Left kidney (tissue), 2 donors: Measurements from ENCODE around the gene IL1A. TPM values are rescaled to one million over a fixed set of nuclear protein-coding genes. Genes with fewer than 3 reads are reported as not detected.
A peak's percentile ranks its signal among the peaks of the same experiment; 100 is the strongest.

Experiments
- DNase-seq: peaks from one replicate; pipeline ENCODE4 v3.0.0-alpha.2; 2013
- polyA plus RNA-seq: library from polyadenylated mRNA; unstranded; fragments of 120-200 nt; gene quantifications from one replicate; pipeline ENCODE4 v1.2.1, GENCODE V29; 2013; ENCODE audit not compliant: insufficient read length

IL1A gene
- polyA plus RNA-seq, 1 donor: 0.17 TPM

GRCh38 chr2:112764071-112765044 is 19.9 kb downstream of the IL1A start, which contains the start of gene CKAP2L:
Gene CKAP2L (minus strand): TSS chr2:112764609. CDS start chr2:112764598, 11 bp downstream.
- peak; percentile 97 for DNase-seq

DNA sequence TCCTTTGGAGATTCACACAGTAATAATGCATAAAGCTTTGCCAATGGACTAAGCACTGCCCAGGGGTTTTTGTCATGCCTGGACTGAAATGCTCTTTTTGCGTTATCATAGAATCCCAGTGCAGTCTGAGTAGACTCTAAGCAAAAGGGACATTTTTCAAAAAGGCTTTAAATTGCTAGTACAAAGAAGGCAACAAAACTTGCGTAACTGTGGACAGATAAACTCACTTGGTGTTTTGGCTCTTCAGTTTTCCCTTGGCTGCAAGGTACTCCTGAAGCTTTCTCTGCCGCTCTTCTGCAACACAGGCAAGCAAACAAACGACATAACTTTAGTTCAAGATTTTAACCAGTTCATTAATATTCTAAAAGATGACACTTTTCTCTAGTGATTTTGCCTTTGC is 22.0 kb downstream of the IL1A start:
- DNase-seq: no peak

GRCh38 chr2:112760149-112760548 is 24.1 kb downstream of the IL1A start:
- DNase-seq: no peak

DNA sequence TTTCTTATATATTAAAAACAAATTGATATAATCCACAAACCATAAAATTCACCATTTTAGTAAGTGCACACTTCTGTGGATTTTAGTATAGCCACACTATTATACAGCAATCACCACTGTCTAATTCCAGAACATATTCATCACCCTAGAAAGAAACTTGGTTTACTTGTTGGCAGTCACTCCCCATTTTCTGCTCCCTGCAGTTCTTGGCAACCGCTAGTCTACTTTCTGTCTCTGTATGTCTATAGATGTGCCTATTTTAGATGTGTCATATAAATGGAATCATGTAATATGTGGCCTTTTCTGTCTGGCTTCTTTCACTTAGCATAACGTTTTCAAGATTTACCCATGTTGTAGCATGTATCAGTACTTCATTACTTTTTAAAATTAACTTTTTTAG is 25.6 kb downstream of the IL1A start:
- DNase-seq: no peak

- DNase-seq: no peak
Measured at GRCh38 chr2:112757265-112757664, 27.0 kb downstream of the IL1A start.

DNA sequence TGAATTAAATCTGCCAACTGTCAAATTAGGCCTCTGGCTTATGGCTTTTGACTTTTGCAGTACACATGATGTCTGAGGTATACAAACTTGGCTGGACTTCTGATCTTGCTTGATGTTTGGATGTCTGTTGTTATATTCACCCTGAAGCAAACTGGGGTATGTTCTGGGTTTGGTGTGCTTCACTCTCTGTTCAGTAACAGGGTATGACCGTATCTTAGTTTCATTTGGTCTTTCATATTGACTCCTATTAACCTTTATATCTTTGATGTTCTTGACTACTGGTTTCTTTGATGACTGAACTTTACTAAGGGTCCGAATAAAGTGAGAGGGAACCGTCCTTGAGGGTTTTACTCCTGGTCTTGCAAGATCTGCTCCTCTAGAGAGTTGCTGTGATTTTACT is 28.1 kb downstream of the IL1A start:
- DNase-seq: no peak

DNA sequence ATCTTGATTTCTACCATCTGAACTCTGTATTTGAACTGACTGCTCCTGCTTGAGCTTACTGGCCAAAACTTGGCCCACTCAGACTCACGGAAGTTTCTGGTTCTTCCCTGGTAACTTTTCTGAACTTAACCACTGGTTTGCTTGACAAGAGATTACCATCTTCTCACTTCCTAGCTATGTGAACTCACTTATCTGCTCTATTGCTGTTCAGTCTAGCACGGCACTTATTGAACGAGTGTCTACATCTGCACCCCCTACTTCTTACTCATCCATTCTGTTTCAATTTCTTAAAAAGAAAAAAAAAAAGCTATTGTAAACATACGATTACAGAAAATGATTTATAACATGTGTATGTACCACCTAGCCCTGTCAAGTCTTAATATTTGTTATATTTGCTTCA is 28.8 kb downstream of the IL1A start:
- no peak for DNase-seq

DNA sequence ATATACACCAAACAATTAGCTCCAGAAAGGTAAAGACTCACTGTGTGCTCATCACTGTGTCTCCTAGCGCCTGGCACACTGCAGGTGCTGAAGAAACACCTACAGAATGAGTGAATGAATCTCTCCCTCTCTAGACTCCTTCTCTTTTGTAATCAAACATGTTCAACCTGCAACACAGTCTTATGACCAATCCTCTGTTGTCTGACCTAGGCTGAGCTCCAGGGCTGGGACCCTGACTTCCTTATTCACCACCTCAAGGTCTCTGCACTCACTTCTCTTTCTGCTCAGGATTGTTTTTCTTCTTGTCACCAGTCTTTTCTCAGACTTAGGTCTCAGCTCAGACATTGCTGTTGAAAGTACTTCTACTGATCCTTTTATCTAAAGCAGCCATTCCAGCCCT is 29.7 kb downstream of the IL1A start:
- no peak for DNase-seq

GRCh38 chr2:112752667-112753066 is 31.6 kb downstream of the IL1A start:
- no peak for DNase-seq

DNA sequence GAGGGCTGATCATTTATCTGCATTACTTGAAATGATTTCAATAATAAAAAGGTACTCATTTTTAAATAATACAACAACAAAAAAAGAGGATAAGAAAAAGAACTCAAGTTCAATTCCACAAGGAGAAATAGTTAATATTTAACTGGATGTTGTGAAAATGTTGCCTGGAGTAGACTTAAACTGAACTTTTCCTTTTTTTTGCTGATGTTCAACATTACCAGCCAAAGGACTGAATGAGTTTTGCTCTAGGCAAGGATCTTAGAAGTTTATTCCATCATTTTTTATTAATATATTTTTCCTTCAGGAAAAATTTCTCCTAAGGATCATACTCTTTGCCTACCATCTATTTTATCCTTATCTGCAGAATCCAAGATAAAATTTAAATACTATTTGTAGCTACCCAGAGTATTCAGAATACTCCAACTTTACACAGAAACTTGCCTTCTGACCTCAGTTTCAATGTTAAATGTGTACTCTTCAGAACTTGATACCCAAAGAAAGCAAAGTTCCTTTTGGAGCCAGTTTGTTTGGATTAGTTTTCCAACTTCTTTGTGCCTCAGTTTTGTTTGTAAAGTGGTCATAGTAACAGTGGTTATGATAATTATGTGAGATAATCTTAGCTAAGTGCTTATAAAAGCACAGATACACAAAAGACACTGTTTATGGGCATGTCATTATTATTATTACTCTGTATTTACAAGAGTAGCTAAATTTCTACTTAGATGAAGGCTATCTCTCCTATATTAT is 32.7 kb downstream of the IL1A start:
- no peak for DNase-seq

DNA sequence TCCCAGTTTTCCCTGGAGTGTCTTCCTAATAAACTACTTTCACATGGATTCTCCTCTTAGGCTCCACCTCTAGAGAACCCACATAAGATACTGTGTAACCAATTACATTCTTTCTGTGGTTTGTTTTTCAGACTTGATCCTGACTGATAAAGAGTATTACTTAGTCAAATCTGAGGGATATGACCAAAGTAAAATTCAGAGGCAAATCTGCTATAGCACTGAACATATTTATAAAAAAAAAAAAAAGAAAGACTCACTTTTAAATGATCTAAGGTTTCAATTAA is 33.8 kb downstream of the IL1A start:
- DNase-seq: no peak

- DNase-seq: peak; percentile 59
Measured at GRCh38 chr2:112749755-112750559, 34.3 kb downstream of the IL1A start.

DNA sequence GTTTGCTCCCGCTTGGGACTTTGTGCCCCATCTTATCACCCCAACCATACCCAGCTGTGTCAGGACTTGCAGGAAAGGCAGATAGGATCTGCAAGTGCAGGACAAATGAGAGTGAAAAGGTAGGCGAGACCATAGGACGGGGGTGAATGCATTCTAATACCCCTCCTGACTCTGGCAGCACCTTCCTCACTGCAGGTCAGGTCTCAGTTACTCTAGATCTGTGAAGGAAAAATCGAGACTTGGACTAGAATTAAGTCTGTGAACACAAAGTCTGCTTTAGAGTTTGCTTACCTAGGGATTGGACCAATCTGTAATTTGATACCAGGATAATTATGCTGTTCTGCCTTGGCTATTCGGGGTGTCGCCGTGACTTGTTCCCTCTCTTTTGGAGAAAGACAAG is 43.8 kb downstream of the IL1A start:
- DNase-seq: no peak

DNA sequence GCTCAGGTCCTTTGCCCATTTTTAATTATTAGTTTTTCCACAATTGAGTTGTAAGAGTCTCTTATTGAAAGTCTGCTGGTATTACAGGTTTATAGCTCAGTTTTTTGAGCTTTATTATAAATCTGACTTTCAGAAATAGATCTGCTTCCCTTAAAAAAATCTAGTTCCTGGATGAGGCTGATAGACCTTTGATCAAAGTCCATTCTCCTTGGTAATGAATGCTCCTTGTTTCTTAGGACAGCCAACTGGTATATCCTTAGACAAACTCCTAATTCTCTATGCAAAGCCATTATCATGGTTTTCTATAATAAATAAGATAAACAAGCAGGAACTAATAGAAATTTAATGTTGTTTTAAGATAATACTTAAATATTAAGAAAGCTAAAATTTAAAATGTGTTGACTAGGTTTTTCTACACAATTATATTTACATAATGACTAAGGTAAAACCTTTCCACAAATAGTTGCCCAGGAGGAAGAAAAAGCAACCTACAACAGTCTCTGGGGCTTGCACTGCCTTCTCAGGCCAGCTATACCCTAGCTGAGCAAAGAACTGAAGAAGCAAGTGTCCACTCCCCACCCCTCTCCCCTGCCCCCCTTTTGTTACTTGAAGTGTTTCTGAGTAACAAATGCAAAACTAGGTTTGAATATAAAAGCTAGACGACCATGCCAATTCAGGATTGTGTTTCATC is 46.6 kb downstream of the IL1A start:
- DNase-seq: no peak

- no peak for DNase-seq
Measured at GRCh38 chr2:112733871-112734270, 50.4 kb downstream of the IL1A start.

DNA sequence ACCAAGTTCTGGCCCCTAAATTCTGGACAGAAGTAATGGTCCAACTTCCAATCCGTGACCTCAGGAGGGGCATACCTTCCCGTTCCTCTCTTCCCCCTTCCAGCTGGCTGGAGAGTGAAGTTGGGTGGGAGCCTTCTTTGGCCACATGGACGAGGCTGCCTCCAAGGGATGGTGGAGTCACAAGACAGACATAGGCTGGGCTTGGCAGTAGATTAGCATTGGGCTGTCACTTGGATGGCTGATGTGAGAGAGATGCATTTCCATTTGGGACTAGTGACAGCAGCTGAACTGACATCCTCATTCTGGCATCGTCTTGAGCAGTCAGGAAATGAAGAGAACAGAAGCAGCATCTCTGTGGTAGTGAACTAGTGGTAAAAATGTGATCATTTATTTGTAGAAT is 50.8 kb downstream of the IL1A start:
- DNase-seq: no peak

DNA sequence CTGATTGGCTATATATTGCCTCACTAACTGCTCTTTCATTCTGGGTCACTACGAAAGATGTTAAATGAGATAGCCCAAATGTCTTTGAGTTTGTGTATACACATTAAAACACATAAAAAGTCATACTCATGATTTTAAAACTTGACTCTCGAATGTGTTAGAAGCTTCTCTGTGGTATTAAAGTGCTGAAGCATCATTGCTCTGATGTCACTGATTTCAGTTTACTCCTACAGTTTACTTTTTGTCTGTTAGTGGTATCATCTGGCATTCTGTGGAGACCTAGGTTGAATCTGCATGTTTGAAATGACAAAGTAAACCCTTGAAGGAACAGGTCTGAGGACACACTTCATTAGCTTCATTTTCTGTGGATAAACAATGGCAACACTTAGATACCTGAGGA is 52.8 kb downstream of the IL1A start:
- DNase-seq: no peak

- no peak for DNase-seq
Measured at GRCh38 chr2:112730791-112731190, 53.5 kb downstream of the IL1A start.

DNA sequence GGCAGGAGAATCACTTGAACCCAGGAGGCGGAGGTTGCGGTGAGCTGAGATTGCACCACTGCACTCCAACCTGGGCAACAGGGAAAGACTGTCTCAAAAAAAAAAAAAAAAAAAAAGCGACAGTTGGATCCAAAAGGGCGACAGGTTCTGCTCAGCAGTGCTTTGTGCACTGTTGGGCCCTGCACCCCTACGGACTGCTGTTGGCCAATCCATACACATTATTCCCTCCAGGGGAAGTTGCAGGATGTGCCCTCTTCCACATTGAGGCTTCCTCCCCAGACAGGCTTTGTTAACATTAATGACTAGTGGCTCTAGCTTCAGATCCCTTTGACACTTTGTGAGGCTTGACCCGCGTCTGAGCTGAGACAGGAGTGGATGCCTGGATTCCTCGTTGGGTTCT is 54.1 kb downstream of the IL1A start:
- DNase-seq: no peak

DNA sequence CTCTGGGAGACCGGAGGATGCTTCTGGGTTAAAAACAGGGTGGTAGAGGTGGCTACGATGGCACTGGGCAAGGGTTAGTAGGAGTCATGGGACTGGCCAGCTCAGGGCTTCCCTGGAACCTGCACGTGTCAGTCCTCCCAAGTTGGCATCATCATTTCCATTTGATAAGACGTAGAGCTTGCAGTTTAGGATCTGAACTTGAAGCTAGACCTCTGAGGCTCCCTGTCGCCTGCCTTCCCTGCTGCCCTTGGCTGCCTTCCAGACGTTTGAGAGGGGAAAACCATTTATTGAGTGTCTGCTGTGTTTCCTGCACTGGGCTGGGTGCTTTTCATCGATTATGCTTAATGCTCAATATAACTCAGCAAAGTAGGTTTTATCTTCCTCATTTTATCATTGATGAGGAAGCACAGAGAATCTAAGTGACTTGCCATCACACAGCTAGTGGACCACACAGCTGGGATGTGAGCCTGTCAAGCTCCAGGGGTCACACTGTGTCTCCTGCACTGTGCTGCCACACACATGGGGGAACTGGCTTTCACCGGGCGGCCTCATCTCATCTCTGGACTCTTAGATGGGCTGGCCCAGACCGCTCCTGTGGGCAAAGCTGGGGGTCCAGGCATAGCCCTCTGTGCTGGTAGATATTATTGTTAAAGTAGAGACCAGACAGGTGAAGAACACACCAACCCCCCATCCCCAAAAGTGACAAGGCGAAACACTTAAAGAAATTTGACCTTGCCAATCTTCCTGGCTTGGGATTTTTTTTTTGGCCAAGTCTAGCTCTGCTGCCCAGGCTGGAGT is 55.7 kb downstream of the IL1A start:
- no peak for DNase-seq

DNA sequence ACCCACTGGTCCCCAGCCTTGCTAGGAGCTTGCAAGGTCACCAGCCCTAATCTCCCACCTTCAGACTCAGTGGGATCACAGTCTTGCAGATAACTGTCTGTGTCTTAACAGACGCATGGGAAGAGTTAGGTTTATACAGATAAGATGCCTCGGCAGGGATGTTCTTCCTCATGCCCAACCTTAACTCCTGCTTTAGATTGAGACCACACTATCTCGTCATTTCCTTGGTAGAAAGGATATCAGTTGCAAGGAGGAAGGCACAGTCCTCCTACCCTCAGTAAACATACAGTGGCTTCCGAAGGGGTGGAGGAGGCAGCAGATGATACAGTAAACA is 56.3 kb downstream of the IL1A start:
- no peak for DNase-seq
